ENCODE measurements around the gene NHLRC2.

Gene NHLRC2

DNA sequence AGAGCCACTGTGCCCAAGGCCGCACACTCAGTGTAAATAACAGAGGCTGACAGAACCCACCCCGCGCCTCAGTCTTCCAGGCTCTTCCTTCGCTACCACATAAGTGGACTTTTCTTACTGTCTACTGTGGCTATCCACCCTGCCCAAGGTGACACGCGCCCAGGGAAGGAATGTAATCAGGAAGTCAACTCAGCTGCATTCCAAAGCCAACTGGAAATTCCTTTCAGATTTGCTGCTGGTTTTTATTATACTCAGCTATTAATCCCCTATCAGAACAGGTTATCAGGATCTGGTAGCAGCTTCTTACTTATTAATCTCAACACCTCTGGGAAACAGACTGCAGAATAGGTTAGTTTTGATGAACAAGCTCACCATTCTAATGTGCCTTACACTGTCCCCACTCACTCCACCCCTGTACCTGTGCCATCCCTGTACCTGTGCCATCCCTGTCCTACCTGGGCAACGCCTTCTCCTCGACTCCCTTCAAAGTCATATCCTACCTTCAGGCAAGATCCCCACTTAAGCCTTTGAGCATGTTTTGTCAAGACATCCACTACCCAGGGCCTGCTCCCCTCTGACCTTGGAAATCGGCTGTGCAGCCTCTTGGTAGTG, 90.7 kb downstream of the NHLRC2 start:
- FAIRE-seq: no peak

- FAIRE-seq: no peak
Observed at GRCh38 chr10:113945687-113946085, 91.2 kb downstream of the NHLRC2 start.

DNA sequence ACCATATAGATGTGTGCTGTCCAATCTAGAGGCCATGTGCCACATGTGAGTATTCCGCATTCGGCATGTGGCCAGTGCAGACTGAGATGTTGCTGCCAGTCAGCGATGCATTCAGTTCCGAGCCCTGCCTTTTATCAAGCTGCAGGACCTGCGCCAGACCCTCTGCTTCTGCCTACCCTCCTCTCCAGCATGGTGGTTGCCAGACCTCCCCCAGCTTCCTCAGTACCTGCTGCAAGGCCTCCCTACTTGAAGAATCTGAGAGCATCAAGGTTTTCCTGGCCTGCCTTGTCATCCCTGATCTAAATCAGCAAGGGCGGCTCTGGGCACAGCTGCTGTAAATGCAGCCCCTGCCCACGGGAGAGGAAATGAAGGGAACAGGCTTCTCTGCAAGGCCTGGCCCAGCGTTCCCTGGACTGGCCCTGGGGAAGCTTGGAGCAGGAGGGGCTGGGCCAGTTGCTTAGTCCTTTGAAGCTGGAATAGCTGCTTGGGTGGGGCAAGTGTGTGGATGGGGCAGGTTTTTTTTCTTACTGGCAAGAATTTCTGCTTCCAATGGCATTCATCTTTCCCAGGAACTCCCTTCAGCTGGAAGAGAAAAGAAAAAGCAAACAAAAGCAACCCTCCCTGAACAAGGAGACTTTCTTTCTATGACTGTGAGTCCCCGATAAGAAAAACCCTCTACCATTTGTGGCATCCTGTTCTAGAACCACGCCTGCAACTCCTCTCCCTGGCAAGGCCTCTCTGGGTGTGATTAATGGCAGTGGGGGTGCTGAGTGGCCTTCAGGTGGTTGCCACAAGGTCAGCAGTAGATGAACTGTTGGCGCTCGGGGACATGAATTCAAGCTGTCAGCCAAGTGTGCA, 93.0 kb downstream of the NHLRC2 start:
- no peak for FAIRE-seq

GRCh38 chr10:113948048-113948447, 93.6 kb downstream of the NHLRC2 start:
- FAIRE-seq: no peak

- no peak for FAIRE-seq
Observed at GRCh38 chr10:113950268-113950667, 95.8 kb downstream of the NHLRC2 start.

DNA sequence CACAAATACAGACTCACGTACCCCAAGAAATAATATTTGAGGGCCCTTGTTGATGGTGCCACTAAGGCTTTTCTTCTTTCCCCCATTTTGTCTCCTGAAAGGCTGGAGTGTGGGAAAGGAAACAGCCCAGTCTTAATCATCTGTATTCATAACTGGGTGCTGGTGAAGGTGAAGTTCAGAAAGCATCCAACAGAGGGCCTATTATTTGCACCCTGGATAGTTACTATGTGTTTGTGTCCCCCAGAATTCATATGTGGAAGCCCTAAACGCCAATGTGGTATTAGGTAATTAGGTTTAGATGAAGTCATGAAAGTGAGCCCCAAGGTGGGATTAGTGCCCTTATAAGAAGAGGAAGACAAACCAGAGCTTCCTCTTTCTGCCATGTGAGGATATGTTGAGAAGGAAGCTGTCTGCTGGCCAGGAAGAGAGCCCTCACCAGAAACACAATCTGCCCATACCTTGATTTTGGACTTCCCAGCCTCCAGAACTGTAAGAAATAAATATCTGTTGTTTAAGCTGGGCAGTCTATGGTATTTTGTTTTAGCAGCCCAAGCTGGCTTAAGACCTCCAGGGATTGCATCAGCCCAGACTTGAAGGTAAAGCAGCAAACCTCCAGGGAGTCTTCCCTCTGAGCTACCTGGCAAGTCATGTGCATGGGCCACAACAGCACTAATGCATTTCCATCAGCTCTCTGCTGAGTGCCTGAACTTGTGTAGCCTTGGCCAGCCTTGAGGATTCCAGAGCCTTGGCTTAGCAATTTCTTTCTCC, 99.2 kb downstream of the NHLRC2 start:
- no peak for FAIRE-seq

DNA sequence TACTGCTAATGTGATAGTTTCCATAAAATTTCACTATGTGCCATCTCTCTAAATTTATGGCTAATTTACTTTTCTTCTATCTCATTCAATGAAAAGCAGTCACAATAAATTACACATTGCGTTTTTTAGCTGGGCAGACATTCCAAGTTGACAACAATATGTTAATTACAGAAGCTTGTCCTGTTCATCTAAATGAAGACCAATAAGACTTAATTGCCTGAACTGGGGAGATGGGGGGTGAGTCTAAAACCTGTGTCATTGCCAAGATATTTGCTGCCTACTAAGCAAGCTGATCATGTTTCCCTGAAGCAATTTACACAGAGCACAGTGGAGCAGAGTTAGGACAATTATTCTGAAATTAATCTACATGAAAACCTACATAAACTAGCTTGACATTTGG, 99.9 kb downstream of the NHLRC2 start:
- no peak for FAIRE-seq

GRCh38 chr10:113957013-113957412, 102.6 kb downstream of the NHLRC2 start:
- FAIRE-seq: no peak

DNA sequence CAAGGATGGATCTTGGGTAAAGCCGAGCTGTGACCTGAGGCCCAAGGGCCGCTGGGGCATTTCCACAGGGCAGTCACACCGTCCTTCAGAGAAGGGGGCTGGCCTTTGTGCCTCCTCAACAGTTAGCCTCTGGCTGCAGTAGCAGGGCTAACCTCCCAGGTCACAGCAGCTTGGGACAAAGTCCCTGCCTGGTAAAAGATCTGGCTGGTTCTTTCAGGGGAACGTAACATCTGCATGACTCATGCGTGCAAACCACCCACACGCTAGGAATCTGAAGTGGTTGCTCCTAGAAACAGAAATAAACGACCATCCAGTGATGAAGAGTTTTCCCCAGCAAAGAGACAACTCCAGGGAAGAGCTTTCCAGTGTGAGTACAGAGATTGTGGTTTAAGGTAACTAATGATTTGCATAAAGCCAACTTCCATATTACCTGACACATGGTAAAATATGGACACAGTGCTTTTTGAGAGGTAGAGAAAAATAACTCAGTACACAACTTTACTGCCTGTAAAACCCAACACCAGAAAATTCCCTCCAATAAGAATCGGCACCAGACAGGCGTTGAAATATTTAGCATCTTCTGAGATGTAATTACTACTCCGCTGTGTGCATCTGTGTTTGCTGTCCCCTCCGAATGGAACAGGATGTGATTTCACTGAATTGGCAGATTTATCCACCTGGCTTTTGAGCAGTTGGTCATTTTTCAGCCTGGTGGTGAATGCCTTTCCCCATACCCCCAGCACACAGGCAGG, 104.3 kb downstream of the NHLRC2 start:
- no peak for FAIRE-seq

DNA sequence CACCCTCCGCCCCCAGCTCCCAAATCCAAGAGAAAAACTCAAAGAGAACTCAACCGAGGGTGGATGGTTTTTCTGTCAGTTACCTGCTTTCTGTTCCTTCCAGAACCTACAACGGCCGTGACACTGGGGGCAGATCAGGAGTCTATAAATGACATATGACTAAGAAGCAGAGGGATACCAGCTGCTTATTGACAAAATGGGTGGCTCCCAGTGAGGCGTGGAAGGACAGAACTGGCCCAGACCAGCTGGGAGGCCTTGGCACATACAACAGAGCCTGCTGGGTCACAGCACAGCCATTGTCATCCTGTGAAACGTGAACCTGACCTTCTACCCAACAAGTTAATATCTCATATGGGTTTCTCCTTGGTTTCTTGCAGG, 104.9 kb downstream of the NHLRC2 start:
- FAIRE-seq: no peak

DNA sequence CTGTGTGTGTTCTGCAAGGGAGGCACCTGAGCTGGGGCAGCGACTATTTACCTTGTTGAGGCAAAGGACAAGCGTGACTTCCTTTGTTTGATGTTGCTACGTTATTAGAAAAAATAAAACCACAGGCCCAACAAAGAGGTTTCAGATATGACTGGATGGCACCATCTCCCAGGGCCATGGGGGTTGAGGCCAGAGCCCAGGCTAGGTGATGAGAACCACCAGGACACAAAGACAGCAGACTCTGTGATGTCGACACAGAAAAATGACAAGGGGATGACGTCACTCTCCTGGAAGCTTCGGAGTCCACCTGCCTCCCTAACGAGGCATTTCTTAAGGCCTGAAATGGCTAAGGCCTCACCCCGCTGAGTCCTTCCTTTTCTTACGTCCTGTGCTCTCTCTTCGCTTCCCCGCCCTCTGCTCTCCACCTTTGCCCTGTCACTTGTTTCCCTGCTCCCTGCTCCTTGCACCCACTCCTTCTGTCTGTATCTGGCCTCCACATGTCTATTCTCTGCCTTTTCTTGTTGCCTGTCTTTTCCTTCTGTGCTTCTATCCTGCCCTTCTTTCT, 106.2 kb downstream of the NHLRC2 start:
- FAIRE-seq: no peak

DNA sequence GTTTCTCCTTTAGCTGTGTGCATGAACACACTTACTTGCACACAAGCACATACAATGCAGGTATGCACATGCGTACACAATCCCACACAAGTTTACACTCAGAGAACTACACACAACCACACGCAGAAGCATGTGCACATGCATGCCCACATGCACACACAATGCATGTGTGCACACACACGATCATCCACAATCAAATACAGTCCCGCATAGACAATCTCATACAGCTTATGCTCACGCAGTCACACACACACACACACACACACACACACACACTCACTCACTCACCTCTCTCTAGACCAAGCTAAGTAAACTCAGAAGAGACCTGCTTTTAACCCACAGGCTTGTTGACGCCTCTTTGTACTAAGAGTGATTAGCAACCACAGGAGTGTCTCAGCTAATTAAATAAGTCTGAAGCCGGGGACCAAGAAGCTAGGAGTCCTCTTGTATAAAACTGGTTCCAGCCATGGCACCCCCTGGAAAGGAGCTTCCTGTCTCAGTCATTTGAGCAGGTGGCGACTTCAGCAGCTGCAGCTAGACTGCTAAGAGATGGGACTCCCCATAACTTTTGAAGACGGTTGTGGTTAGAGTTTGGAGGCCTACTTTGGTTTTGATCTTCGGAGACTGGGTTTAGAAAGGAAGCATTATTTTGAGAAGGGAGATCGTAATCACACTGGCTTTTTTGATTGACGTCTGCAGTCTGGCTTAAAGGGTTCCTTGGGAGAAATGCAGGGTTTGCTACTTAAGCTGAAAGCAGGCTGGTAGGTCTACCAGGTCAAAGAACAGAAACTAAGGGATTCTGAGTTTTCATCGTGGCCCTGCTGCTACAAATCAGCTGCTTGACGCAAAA, 106.9 kb downstream of the NHLRC2 start:
- no peak for FAIRE-seq

DNA sequence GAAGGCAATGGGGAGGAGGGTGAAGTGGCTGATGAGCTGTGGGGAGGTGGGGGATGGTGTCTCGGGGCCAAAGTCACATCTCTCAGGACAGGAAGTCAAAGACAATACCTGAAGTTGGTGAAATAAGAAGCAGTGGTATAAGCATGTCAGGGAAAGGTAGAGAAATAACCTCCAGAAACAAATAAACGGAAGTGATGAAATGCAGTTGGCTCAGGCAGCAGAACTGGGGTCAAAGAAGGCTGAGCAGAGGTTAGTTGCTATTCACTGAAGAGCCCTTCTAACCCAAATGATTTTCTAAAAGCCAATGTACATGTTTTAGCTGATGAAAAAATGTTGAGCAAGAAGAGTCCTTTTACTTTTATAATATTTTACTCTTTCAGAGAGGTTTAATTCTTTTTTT, 110.6 kb downstream of the NHLRC2 start:
- no peak for FAIRE-seq

DNA sequence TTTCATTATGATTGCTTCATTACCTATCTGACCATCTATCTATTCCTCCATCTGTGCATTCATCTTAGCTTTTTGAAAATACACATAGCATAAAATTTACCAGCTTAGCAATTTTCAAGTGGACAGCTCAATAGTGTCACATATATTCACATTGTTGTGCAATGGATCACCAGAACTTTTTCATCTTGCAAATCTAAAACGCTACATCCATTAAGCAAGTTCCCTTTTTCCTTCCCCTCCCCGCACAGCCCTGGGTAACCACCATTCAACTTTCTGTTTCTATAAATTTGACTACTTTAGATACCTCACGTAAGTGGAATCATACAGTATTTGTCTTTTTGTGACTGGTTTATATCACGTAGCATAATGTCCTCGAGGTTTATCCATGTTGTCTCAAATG, 111.2 kb downstream of the NHLRC2 start:
- FAIRE-seq: no peak
